ENCODE results near the gene MAN1A2.

MAN1A2 gene

DNA sequence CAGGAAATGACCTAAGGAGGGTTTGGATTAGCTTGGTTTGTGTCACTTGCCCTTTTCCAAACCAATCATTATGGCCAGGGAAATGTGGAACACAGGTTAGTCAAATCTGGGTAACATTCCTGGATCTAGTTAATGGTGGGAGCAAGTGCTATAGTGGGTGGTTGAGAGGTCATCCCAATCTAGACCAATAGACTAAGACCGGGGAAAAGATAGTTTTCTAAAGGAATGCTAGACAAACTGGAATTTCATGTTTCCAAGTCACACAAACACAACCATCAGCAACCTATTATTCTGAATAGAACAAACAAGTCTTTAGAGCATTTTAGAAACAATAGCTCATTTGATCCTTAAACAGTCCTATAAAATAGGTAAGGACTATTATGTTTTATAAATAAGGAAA, 4.3 kb upstream of the MAN1A2 start:
- no peak for DNase-seq

GRCh38 chr1:117363571-117364048, 3.6 kb upstream of the MAN1A2 start:
- no peak for DNase-seq

DNA sequence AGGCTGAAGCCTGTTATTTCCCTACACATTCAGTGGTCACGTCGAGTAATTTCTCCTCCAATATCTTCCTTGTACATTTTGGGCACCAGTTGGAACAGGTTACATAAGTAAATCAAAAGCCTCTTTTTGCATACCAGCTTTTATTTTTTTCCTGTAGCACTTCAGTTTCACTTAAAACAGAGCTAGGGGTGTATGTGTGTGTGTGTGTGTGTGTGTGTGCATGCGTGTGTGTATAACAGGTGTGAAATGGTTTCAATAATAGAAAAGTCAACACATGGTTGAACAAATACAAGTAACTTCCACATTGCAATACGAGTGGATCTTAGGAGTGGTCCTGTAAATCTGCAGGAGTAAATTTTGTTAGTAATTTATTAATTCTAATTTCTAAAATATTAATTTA, 3.0 kb upstream of the MAN1A2 start:
- DNase-seq: no peak

GRCh38 chr1:117365350-117366176, 1.7 kb upstream of the MAN1A2 start:
- DNase-seq: no peak

DNA sequence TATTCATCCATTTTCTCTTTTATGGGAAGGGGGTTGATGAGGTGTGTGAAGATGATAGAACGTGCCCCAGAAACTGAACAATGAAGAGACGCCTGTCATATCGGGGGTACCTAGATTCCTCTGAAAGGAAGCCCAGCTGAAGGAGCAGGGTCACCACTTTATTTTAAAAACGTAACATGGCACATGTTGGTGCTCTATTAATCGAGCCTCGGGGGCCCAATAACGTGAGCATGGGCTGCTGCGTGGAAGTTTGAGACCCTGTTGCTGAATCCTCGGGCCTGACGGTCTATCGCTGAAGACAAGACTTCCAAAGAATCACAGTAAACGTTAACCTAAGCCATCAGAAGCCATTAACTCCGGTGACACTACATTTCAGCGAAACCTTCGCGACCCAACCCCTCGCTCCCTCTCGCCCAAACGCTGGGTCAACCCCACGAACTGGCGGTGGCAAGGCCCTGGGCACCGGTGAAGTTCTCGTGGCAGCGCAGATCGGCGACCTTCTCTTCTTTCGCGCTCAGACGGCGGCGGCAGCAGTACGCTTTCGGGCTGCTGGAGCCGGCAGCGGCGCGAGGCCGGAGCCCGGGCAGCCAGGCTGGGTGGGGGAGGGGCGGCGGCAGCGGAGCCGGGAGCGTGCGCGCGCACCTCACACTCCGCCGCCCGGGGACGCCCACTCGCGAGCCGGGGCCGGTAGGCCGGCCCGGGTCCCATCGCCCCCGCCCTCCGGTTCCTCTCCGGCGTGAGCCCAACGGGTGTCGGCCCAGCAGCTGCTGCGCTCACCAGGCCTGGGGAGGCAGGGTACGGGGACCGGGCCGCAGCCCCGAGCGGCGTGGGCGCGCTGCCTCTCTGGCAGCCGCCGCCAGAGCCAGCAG, 838 bp upstream of the MAN1A2 start:
- DNase-seq: peak; percentile 78

DNA sequence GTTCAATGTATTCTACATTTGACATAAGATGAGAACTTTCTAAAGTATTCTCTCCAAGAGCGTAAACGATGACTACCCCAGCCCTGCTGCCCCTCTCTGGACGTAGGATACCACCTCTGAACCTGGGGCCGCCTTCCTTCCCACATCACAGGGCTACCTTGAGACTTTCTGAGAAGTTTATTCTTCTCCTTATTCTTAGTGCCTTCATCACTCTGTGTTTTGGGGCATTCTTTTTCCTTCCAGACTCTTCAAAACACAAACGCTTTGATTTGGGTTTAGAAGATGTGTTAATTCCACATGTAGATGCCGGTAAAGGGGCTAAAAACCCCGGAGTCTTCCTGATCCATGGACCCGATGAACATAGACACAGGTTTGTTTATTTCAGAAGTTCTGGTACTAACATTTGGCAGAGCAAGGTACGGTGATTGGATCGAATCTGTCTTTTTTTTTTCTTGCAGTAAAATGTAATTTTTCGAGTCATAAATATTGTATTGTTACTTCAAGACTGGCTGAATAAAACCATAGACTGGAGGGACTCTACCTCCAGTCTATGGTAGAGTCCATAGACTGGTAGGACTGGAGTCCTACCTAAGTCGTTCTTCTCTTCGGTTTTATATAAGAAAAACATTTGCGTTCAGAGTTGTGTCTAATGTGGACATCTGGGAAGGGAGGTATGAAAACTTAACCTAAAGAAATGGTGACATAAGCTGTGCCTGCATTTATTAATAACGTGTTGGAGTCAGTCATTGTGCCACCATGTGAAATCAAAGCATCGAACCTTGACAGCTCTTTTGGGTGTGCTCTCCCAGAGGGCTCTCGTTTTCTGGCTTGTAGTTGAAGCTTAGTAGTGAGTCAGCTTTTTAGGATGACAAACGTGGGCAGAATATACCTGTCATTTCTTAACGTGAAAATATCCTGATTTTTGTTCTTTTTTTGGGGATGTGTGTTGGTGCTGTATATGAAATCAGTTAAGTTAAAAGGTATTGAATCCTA, 1.2 kb downstream of the MAN1A2 start:
- DNase-seq: no peak

- no peak for DNase-seq
Measured at GRCh38 chr1:117370071-117370470, 2.8 kb downstream of the MAN1A2 start.

DNA sequence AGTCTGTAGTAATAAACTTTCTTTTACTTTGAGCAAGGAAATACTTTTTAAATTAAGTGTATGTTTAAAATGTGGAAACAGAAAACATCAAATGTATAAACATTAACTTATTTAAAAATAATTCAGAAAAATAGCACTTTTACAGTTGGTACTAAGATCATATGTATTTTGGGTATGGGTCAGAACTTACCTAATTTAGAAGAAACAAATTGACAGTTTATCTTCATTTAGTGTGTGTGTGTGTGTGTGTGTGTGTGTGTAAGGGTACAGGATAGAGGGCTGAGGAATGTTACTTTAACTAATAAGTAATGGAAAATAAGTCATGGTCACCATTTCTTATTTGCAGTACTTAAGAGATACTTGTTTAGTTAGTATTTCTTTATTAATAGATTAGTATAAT, 3.3 kb downstream of the MAN1A2 start:
- no peak for DNase-seq

GRCh38 chr1:117371441-117372151, 4.3 kb downstream of the MAN1A2 start:
- DNase-seq: no peak

DNA sequence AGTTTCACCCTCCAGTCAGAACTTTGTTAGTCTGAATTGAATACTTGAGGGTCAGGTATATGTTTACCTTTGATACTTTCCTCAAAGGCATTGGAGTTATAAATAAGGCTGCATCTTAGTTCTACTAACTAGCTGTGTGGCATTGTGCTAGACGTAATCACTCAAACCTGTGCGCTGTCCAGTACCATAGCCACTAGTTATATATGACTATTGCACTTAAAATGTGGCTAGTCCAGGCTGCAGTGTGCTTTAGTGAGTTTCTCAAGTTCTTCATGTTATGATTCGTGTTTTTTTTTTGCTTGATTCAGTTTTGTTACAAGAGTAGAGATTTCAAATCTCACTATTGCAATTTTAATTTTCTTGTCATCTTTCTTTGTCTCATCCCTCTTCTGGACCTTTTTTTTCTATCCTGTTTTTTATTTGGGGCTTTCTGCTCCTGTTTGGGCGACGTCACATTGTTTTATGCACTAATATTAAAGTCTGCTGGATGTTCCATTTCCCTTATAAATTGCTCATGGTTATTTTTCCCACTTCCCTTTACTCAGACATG, 5.7 kb downstream of the MAN1A2 start:
- DNase-seq: no peak

GRCh38 chr1:117373932-117374331, 6.7 kb downstream of the MAN1A2 start:
- DNase-seq: no peak

DNA sequence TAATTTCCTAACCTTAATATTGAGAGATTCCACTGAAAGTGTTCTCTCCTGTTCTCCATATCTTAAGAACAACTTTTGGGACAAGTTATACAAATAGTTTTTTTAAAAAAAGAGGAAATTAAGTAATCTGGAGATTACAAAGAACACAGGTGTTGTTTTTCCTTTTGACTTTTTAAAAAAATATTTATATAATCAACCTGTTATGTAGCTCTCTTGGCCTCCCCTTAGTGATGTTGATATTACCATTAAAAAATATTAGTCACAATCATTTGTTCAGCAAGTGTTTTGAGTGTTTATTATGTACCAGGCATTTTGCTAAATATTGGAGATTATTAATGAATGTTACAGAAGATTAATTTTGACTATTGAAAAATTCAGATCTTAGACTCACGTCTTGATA, 8.1 kb downstream of the MAN1A2 start:
- DNase-seq: no peak

DNA sequence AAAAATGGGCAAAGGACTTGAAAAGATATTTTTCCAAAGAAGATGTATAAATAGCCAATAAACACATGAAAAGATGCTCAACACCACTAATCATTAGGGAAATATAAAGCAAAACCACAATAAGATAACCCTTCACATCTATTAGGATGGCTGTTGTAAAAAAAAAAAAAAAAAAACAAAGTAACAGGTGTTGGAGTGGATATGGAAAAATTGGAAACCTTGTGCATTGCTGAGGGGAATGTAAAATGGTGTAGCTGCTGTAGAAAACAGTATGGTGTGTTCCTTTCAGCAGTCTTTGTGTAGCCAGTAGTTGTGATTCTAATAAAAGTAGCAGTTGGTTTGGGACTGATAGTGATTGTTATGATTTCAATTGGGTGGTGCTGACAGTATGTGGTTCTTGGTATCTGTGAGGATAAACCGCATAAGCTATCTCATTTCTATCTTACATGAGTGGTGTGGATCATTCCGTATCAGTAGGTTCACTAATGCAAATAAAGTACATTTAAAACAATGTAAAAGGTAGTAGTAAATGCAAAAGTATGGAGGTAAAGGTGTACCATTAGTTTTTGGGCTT, 19.9 kb downstream of the MAN1A2 start:
- DNase-seq: no peak

DNA sequence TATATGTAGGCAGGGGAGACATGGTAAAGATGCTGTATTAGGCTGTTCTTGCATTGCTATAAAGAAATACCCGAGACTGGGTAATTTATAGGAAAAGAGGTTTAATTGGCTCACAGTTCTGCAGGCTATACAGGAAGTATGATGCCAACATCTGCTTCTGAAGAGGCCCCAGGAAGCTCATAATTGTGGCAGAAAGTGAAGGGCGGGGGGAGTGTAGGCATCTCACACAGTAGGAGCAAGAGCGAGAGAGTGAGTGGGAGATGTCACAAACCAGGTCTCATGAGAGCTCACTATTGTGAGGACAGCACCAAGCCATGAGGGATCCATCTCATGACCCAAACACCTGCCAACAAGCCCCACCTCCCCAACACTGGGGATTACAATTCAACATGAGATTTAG, 21.1 kb downstream of the MAN1A2 start:
- DNase-seq: no peak

- DNase-seq: no peak
Measured at GRCh38 chr1:117389284-117389683, 22.0 kb downstream of the MAN1A2 start.

DNA sequence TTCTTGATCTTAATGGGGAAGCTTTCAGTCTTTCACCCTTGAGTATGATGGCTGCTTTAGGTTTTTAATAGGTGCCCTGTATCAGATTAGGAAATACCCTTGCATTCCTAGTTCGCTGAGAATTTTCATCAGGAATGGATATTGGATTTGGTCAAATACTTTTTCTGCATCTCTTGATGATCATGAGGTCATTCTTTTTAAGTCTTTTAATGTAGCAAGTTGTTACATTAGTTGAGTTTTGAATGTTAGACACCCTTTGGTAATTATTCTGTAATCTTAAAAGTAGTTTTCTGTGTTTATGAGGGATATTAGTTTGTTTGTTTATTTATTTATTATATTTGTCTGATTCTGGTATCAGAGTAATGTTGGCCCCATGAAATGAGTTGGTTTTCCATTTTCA, 22.5 kb downstream of the MAN1A2 start:
- no peak for DNase-seq

- DNase-seq: no peak
Measured at GRCh38 chr1:117392771-117393170, 25.5 kb downstream of the MAN1A2 start.

GRCh38 chr1:117396074-117396473, 28.8 kb downstream of the MAN1A2 start:
- no peak for DNase-seq

GRCh38 chr1:117396636-117397035, 29.4 kb downstream of the MAN1A2 start:
- DNase-seq: no peak

GRCh38 chr1:117398957-117399356, 31.7 kb downstream of the MAN1A2 start:
- DNase-seq: no peak

DNA sequence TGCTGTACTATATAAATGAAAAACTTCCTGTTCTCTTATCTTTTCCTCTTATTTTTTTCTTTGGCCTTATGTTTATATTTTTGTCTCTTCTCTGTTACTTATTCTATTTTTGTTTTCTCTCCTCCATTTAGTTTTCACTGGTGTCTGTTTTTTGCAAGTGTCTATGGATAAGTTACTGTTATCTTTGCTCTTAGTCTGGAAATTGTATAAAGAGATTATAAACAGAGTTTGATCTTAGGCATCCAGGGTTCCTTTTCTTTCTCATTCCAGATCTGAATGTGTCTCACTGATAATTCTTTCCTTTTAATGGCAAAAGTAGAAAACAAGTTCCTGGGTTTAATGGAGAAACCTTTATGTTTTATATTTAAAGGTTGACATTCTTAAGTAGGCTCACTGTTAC, 34.5 kb downstream of the MAN1A2 start:
- DNase-seq: no peak

All from COR-L47 (cell line).